HFFc6 (cell line): ENCODE data around the gene OCA2. TPM values are rescaled to one million over a fixed set of nuclear protein-coding genes. Genes with fewer than 3 reads are reported as not detected.

Experiments used
- DNase-seq: peaks from one replicate; pipeline ENCODE4 v3.0.0-alpha.2; 2018
- H3K27ac Mint-ChIP-seq: 2 replicates; pipeline ENCODE4 v1.8.0; 2020; ENCODE audit warnings: mild to moderate bottlenecking, mixed read lengths
- H3K27me3 Mint-ChIP-seq: 2 replicates; pipeline ENCODE4 v1.8.0; 2021; ENCODE audit warnings: mild to moderate bottlenecking, moderate library complexity, mixed read lengths; ENCODE audit not compliant: insufficient read depth
- H3K36me3 Mint-ChIP-seq: 2 replicates; pipeline ENCODE4 v1.8.0; 2021; ENCODE audit warnings: low read depth, mixed read lengths
- H3K4me1 Mint-ChIP-seq: 2 replicates; pipeline ENCODE4 v1.8.0; 2020; ENCODE audit warnings: low read depth, mixed read lengths
- H3K4me3 Mint-ChIP-seq: 2 replicates; pipeline ENCODE4 v1.8.0; 2020; ENCODE audit warnings: mild to moderate bottlenecking, moderate library complexity, mixed read lengths
- H3K9me3 Mint-ChIP-seq: 2 replicates; pipeline ENCODE4 v1.8.0; 2020; ENCODE audit warnings: mild to moderate bottlenecking, mixed read lengths
- total RNA-seq, 6 experiments: library from RNA; stranded (reverse); fragmentation: NEBNext Ultra II Directional; extraction: Animal tissue kit (Norgen Biotek cat#: 25700); gene quantifications; 2 replicates in 1 of 6; 3 replicates in 5 of 6; pipeline ENCODE4 v1.2.3, GENCODE V29; 2021
- TF ChIP-seq, protein P1 (sequence below): fragments of 200-600 bp; sonication (generic); IDR thresholded peaks from 2 replicates; pipeline ENCODE4 v1.5.0; 2021; ENCODE audit warnings: antibody characterized with exemption, mild to moderate bottlenecking

Gene OCA2
- total RNA-seq, 6 experiments from 2014 or later = not detected

DNA sequence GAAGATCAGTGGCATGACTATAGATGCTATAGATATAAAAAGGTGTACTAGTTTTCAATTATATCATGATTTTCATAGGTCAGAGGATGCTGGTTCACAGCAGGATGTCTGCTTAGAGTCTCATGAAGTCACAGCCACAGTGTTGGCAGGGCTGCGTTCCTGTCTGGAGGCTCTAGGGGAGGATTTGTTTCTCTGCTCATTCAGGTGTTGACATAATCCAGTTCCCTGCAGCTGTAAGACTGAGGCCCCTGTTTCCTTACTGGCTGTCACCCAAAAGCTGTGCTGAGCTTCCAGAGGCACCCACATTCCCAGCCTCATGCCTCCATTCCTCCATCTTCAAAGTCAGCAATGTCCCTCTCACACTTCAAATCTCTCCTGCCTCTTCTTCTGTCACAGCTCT lies 170.7 kb downstream of the OCA2 start:
- Mint-ChIP-seq H3K27ac (no peak overlapping the region), H3K9me3 (peaks cover 50% of the 10 kb centered on the region), H3K4me1 (no peaks in the 10 kb centered on the region), H3K4me3 (no peak overlapping the region), H3K27me3 (no peaks in the 10 kb centered on the region), H3K36me3 (no peaks in the 10 kb centered on the region)
- TF ChIP-seq, protein P1, sequence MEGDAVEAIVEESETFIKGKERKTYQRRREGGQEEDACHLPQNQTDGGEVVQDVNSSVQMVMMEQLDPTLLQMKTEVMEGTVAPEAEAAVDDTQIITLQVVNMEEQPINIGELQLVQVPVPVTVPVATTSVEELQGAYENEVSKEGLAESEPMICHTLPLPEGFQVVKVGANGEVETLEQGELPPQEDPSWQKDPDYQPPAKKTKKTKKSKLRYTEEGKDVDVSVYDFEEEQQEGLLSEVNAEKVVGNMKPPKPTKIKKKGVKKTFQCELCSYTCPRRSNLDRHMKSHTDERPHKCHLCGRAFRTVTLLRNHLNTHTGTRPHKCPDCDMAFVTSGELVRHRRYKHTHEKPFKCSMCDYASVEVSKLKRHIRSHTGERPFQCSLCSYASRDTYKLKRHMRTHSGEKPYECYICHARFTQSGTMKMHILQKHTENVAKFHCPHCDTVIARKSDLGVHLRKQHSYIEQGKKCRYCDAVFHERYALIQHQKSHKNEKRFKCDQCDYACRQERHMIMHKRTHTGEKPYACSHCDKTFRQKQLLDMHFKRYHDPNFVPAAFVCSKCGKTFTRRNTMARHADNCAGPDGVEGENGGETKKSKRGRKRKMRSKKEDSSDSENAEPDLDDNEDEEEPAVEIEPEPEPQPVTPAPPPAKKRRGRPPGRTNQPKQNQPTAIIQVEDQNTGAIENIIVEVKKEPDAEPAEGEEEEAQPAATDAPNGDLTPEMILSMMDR = no peak
- no peak for DNase-seq

DNA sequence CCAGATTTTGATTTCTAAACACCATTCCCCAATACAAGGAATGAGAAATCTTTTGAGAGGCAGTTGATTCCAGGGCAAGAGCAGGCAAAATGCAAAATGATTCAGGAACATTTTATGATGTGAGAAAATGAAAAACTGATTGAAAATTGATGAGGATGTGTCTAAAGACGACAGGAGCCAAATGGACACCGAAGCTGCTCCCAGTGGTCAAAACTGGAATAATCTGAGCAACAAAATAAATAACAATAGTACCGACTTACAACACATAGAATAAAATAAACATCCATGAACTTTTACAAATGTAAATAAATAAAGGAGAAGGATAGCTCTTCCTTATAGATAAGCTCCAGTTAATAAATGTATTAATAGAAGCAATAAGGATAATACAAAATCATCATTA lies 186.8 kb downstream of the OCA2 start:
- TF ChIP-seq, protein P1 = peak; percentile 30; the same call in 1 of the 2 replicates
- Mint-ChIP-seq H3K27me3 (no peaks in the 10 kb centered on the region), H3K36me3 (no peaks in the 10 kb centered on the region), H3K4me3 (no peak overlapping the region), H3K4me1 (no peaks in the 10 kb centered on the region), H3K27ac (no peak overlapping the region), H3K9me3 (peaks cover 29% of the 10 kb centered on the region)
- no peak for DNase-seq

DNA sequence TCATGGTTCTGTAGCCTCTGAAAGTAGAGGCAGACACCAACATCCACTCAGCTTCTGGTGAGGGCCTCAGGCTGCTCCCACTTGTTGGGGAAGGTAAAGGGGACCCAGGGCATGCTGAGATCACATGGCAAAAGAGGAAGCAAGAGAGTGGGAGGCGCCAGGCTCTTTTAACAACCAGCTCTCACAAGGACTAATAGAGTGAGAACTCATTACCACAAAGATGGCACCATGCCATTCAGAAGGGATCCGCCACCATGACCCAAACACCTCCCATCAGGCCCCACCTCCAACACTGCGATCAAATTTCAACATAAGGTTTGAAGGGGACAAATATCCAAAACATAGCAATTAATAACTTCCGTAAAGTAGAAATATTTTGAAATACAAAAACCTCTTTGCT lies 192.3 kb downstream of the OCA2 start:
- DNase-seq = no peak
- H3K4me1 Mint-ChIP-seq = no peaks in the 10 kb centered on the region
- no peak overlapping the region for H3K4me3 Mint-ChIP-seq
- H3K27ac Mint-ChIP-seq = no peak overlapping the region
- H3K9me3 Mint-ChIP-seq = peaks cover 43% of the 10 kb centered on the region
- TF ChIP-seq, protein P1 = no peak
- no peaks in the 10 kb centered on the region for H3K36me3 Mint-ChIP-seq
- no peaks in the 10 kb centered on the region; the same call in 1 of the 2 replicates for H3K27me3 Mint-ChIP-seq

GRCh38 chr15:27903405-27903804 lies 195.7 kb downstream of the OCA2 start:
- no peaks in the 10 kb centered on the region for H3K4me1 Mint-ChIP-seq
- TF ChIP-seq, protein P1 = no peak
- H3K27me3 Mint-ChIP-seq = no peaks in the 10 kb centered on the region; the same call in 1 of the 2 replicates
- H3K4me3 Mint-ChIP-seq = no peak overlapping the region
- H3K9me3 Mint-ChIP-seq = peaks cover 40% of the 10 kb centered on the region
- DNase-seq = no peak
- 0 out of 2 replicates have a peak, but pooled peaks cover 2% of the 10 kb centered on the region for H3K36me3 Mint-ChIP-seq
- H3K27ac Mint-ChIP-seq = no peak overlapping the region

GRCh38 chr15:27902680-27903385 lies 196.3 kb downstream of the OCA2 start:
- TF ChIP-seq, protein P1 = no peak
- no peak overlapping the region for H3K4me3 Mint-ChIP-seq
- no peaks in the 10 kb centered on the region; the same call in 1 of the 2 replicates for H3K27me3 Mint-ChIP-seq
- no peaks in the 10 kb centered on the region for H3K4me1 Mint-ChIP-seq
- H3K36me3 Mint-ChIP-seq = 0 out of 2 replicates have a peak, but pooled peaks cover 5% of the 10 kb centered on the region
- no peak for DNase-seq
- peaks cover 43% of the 10 kb centered on the region for H3K9me3 Mint-ChIP-seq
- H3K27ac Mint-ChIP-seq = no peak overlapping the region
